ENCODE measurements around the gene ADIPOR2. TPM values are rescaled to one million over a fixed set of nuclear protein-coding genes. Genes with fewer than 3 reads are reported as not detected.

ADIPOR2 gene
- total and polyA plus RNA-seq, 10 of the 15 experiments (the other 5 are each of a cell fraction or from before 2014, with no cell fraction given): 8.6 to 65.0 (median 38.0) TPM

GRCh38 chr12:1798641-1799020 lies 107.8 kb downstream of the ADIPOR2 start:
- POLR2A ChIA-PET: interaction anchor here (1.4 kb wide), 1 partner anchor 141 kb away, joined by 6 read pairs; no protein-coding TSS in a partner anchor
- Histone ChIP-seq H3K4me3 (no peak overlapping the region), H3K4me1 (ENCODE audit: control insufficient read depth, insufficient read depth, low read length) (peaks cover 4% of the 10 kb centered on the region; the same call in 1 of the 2 replicates), H3K27ac (ENCODE audit: control insufficient read depth, insufficient read depth) (no peak overlapping the region), H2AFZ (ENCODE audit: control insufficient read depth, low read depth, low read length) (no peak overlapping the region), H3K9me3 (replicated peaks; ENCODE audit: control insufficient read depth, insufficient read depth, low read length) (no peaks in the 10 kb centered on the region), H3K79me2 (ENCODE audit: control insufficient read depth, insufficient read depth, low read length) (no peaks in the 10 kb centered on the region; the same call in 1 of the 2 replicates), H3K36me3 (ENCODE audit: control insufficient read depth in 2 of 2, insufficient read depth in 2 of 2, low read length in 1 of 2) (no peaks in the 10 kb centered on the region; a peak in 1 of 4 replicates), H3K4me2 (ENCODE audit: control insufficient read depth, insufficient read depth) (no peak overlapping the region), H3K27me3 (replicated peaks in 1 of 2; ENCODE audit: control insufficient read depth in 2 of 2, insufficient read depth in 2 of 2, low read length in 1 of 2) (no peaks in the 10 kb centered on the region), H3K9ac (ENCODE audit: control insufficient read depth, insufficient read depth, low read length) (no peak overlapping the region), H4K20me1 (ENCODE audit: control insufficient read depth, insufficient read depth) (no peaks in the 10 kb centered on the region)
- FAIRE-seq (no peak), ATAC-seq (no peak), DNase-seq (ENCODE audit: low read depth, low spot score) (no peak)
- CTCF ChIA-PET: interaction anchor here (1.0 to 6.5 kb wide), 2 partner anchors 128 to 142 kb away, joined by 3 to 106 read pairs; no protein-coding TSS in a partner anchor
- in situ Hi-C loops (cut with MboI) (no loop called here), intact Hi-C loops (cut with micrococcal nuclease; ENCODE audit: unreplicated experiment) (loop anchor here (5.0 to 10.0 kb wide), 2 partner anchors 486 to 784 kb away; no protein-coding TSS in a partner anchor)
- no TSS peak for BruUV-seq (replicated peaks)
- 94% methylated on average over 6 of the region's 6 CpGs for WGBS (ENCODE audit: insufficient coverage, insufficient replicate concordance, low lambda C conversion rate, missing lambda C conversion rate)
- TF ChIP-seq JUNB (IDR thresholded peaks at IDR 0.05): no peak
- no peak for TF ChIP-seq TARDBP (IDR thresholded peaks at IDR 0.05; ENCODE audit: borderline replicate concordance)
- no peak for TF ChIP-seq ZBTB4 (CRISPR knock-in tag; IDR thresholded peaks at IDR 0.05)
- no peak for TF ChIP-seq ATF2 (IDR thresholded peaks at IDR 0.05; ENCODE audit: low read length)
- TF ChIP-seq POLR2AphosphoS2 (IDR thresholded peaks at IDR 0.05; ENCODE audit: low read depth, low read length): no peak
- no peak for TF ChIP-seq MLLT1 (IDR thresholded peaks at IDR 0.05)
- no peak for TF ChIP-seq MTA2 (IDR thresholded peaks at IDR 0.05; ENCODE audit: low read depth)
- TF ChIP-seq ESRRA (IDR thresholded peaks at IDR 0.05; ENCODE audit: low read length): no peak
- TF ChIP-seq KAT2A (conservative IDR thresholded peaks at IDR 0.05; ENCODE audit: control insufficient read depth, low read depth, low read length): no peak
- no peak for TF ChIP-seq ZBED1 (IDR thresholded peaks at IDR 0.05; ENCODE audit: borderline replicate concordance)
- TF ChIP-seq CEBPZ (IDR thresholded peaks at IDR 0.05; ENCODE audit: low read depth, low read length): no peak
- no peak for TF ChIP-seq EED (IDR thresholded peaks at IDR 0.05; ENCODE audit: low read depth)
- RAD21 ChIA-PET (ENCODE audit: unreplicated experiment): interaction anchor here (1.0 to 6.5 kb wide), 2 partner anchors 76 to 141 kb away, joined by 3 to 69 read pairs; no protein-coding TSS in a partner anchor
- SMC1A ChIA-PET (ENCODE audit: uncharacterized antibody, unreplicated experiment): interaction anchor here (1.1 to 2.8 kb wide), 2 partner anchors 141 kb away, joined by 3 to 16 read pairs; no protein-coding TSS in a partner anchor

All from GM12878 (cell line).